T-cell (primary cell): ENCODE results near the gene DOCK1. TPM values are rescaled to one million over a fixed set of nuclear protein-coding genes. Genes with fewer than 3 reads are reported as not detected.

Experiments
- ATAC-seq, 4 experiments: fragments of 200-7000 bp in 3 of 4; fragments of 150-1000 bp in 1 of 4; cut with Tn5 transposase; replicated peaks in 1 of 4; 1 replicate in 3 of 4; 2 replicates in 1 of 4; pipeline ENCODE4 v1.10.0; 2021; ENCODE audit warnings: moderate library complexity in 3 of 4, mild to moderate bottlenecking in 2 of 4, moderate number of reproducible peaks in 1 of 4
- CTCF ChIA-PET, 2 donors: fragments of 300-600 bp; sonication (Branson Sonifier 250); formaldehyde crosslinking; loops; one replicate each; lab custom pipeline; 2022; ENCODE audit warnings: antibody characterized with exemption in 2 of 2; lab: Charles Lee
- POLR2A ChIA-PET, 2 donors: fragments of 300-600 bp; sonication (Branson Sonifier 250); formaldehyde crosslinking; loops; one replicate each; lab custom pipeline; 2022; ENCODE audit warnings: antibody characterized with exemption in 2 of 2; lab: Charles Lee
- DNase-seq, 35 experiments: peaks; one replicate each; pipeline versions ENCODE4 v3.0.0 to v3.0.0-alpha.2; 2013 to 2023
- H3K27ac ChIP-seq: one replicate; pipeline ENCODE4 v1.5.1; 2013; ENCODE audit warnings: low read length
- H3K27me3 ChIP-seq, 2 experiments: replicated peaks in 1 of 2; 1 replicate in 1 of 2; 2 replicates in 1 of 2; pipeline versions ENCODE4 v1.6.1 to v1.7.0; 2013; ENCODE audit warnings: low read length in 1 of 2, mixed read lengths in 1 of 2; ENCODE audit not compliant: control insufficient read depth in 2 of 2, insufficient read depth in 2 of 2; ENCODE audit errors: extremely low read depth in 1 of 2
- H3K36me3 ChIP-seq, 2 donors: 1 replicate in 1 of 2; 2 replicates in 1 of 2; pipeline versions ENCODE4 v1.6.1 to v1.7.0; 2013; ENCODE audit warnings: low read length in 1 of 2; ENCODE audit not compliant: control insufficient read depth in 2 of 2, insufficient read depth in 1 of 2; ENCODE audit errors: extremely low read depth in 1 of 2
- H3K4me1 ChIP-seq, 2 experiments: 1 replicate in 1 of 2; 2 replicates in 1 of 2; pipeline versions ENCODE4 v1.6.1 to v1.7.0; 2013; ENCODE audit warnings: low read length in 2 of 2, mixed read lengths in 1 of 2; ENCODE audit not compliant: insufficient read depth in 2 of 2, control insufficient read depth in 1 of 2; ENCODE audit errors: extremely low read depth in 1 of 2
- H3K4me3 ChIP-seq, 2 donors: 1 replicate in 1 of 2; 2 replicates in 1 of 2; pipeline versions ENCODE4 v1.5.1 to v1.7.0; 2013; ENCODE audit warnings: mild to moderate bottlenecking in 2 of 2, low read length in 1 of 2, moderate library complexity in 1 of 2; ENCODE audit not compliant: control insufficient read depth in 1 of 2; ENCODE audit errors: extremely low read depth in 1 of 2
- H3K9me3 ChIP-seq: 2 replicates; pipeline ENCODE4 v1.7.0; 2013
- H3K27ac Mint-ChIP-seq, 2 donors: one replicate each; pipeline ENCODE4 v1.8.0; 2020 to 2021; ENCODE audit warnings: mild to moderate bottlenecking in 2 of 2, mixed read lengths in 2 of 2
- H3K27me3 Mint-ChIP-seq, 2 donors: one replicate each; pipeline ENCODE4 v1.8.0; 2021 to 2022; ENCODE audit warnings: mixed read lengths in 2 of 2
- H3K36me3 Mint-ChIP-seq: one replicate; pipeline ENCODE4 v1.8.0; 2021; ENCODE audit warnings: mixed read lengths
- H3K4me1 Mint-ChIP-seq, 3 donors: one replicate each; pipeline ENCODE4 v1.8.0; 2020 to 2022; ENCODE audit warnings: mixed read lengths in 3 of 3, mild to moderate bottlenecking in 1 of 3
- H3K4me3 Mint-ChIP-seq, 3 donors: one replicate each; pipeline ENCODE4 v1.8.0; 2020 to 2022; ENCODE audit warnings: mild to moderate bottlenecking in 3 of 3, mixed read lengths in 3 of 3, moderate library complexity in 3 of 3
- H3K9me3 Mint-ChIP-seq, 3 donors: one replicate each; pipeline ENCODE4 v1.8.0; 2020 to 2022; ENCODE audit warnings: mixed read lengths in 3 of 3
- WGBS: methylation state at CpG from one replicate; pipeline ENCODE4 v1.1.5; 2013; ENCODE audit warnings: missing lambda C conversion rate; ENCODE audit not compliant: insufficient coverage; 5-methylcytosine and 5-hydroxymethylcytosine counted together
- total RNA-seq, 35 experiments: library from RNA in 6 of 35; stranded (reverse) in 6 of 35; fragments of 120-200 nt in 1 of 35; gene quantifications; one replicate each; pipeline versions ENCODE4 v1.2.1 to v1.2.4 and lab custom pipeline; 2013 to 2026

Gene DOCK1
- total RNA-seq, 5 donors from 2014 or later (not counting 1 experiment from before 2014, with no cell fraction given) = 0.18 to 0.53 (median 0.37) TPM

GRCh38 chr10:126907423-126907970 is 2.3 kb downstream of the DOCK1 start:
- no peaks in the 10 kb centered on the region for H3K36me3 ChIP-seq
- Mint-ChIP-seq H3K27me3 (peaks cover 27 to 31% of the 10 kb centered on the region in 2 donors), H3K4me1 (peaks cover 2 to 9% (median 4%) of the 10 kb centered on the region in 3 donors), H3K27ac (no peak overlapping the region), H3K4me3 (no peak overlapping the region), H3K36me3 (no peaks in the 10 kb centered on the region), H3K9me3 (no peaks in the 10 kb centered on the region)
- peaks cover 0 to 26% of the 10 kb centered on the region in 2 experiments for H3K27me3 ChIP-seq
- H3K4me3 ChIP-seq = no peak overlapping the region
- no peak overlapping the region for H3K27ac ChIP-seq
- WGBS = 100% methylated on average over 4 of the region's 9 CpGs
- ATAC-seq (no peak), DNase-seq (no peak)
- POLR2A ChIA-PET = no interaction called here
- no peaks in the 10 kb centered on the region for H3K4me1 ChIP-seq
- CTCF ChIA-PET = no interaction called here
- no peaks in the 10 kb centered on the region for H3K9me3 ChIP-seq

- peaks cover 0 to 26% of the 10 kb centered on the region in 2 experiments for H3K27me3 ChIP-seq
- H3K27ac ChIP-seq = no peak overlapping the region
- ChIA-PET POLR2A (no interaction called here), CTCF (no interaction called here)
- Mint-ChIP-seq H3K36me3 (no peaks in the 10 kb centered on the region), H3K27me3 (peaks cover 27 to 29% of the 10 kb centered on the region in 2 donors), H3K4me3 (no peak overlapping the region), H3K4me1 (peaks cover 2 to 9% (median 4%) of the 10 kb centered on the region in 3 donors), H3K27ac (no peak overlapping the region), H3K9me3 (no peaks in the 10 kb centered on the region)
- H3K36me3 ChIP-seq = no peaks in the 10 kb centered on the region
- no peak for ATAC-seq
- no peaks in the 10 kb centered on the region for H3K4me1 ChIP-seq
- no CpG with 5 or more reads among the region's 5 CpGs for WGBS
- no peak overlapping the region for H3K4me3 ChIP-seq
- DNase-seq = no peak
- H3K9me3 ChIP-seq = no peaks in the 10 kb centered on the region
Measured at GRCh38 chr10:126908225-126908624, 3.0 kb downstream of the DOCK1 start.

GRCh38 chr10:126908729-126909128 is 3.5 kb downstream of the DOCK1 start:
- H3K36me3 Mint-ChIP-seq = no peaks in the 10 kb centered on the region

GRCh38 chr10:126909147-126909546 is 3.9 kb downstream of the DOCK1 start:
- Mint-ChIP-seq H3K27me3 (peaks cover 19 to 20% of the 10 kb centered on the region in 2 donors), H3K27ac (no peak overlapping the region), H3K9me3 (no peaks in the 10 kb centered on the region), H3K4me3 (no peak overlapping the region), H3K4me1 (peaks cover 2 to 6% (median 4%) of the 10 kb centered on the region in 3 donors), H3K36me3 (no peaks in the 10 kb centered on the region)
- no peaks in the 10 kb centered on the region for H3K36me3 ChIP-seq
- no peak overlapping the region for H3K27ac ChIP-seq
- no peaks in the 10 kb centered on the region for H3K9me3 ChIP-seq
- H3K4me3 ChIP-seq = no peak overlapping the region
- ChIA-PET CTCF (no interaction called here), POLR2A (no interaction called here)
- ATAC-seq (no peak), DNase-seq (no peak)
- WGBS = 93% methylated on average over 4 of the region's 4 CpGs
- no peaks in the 10 kb centered on the region for H3K4me1 ChIP-seq
- H3K27me3 ChIP-seq = peaks cover 0 to 24% of the 10 kb centered on the region in 2 experiments

More at GRCh38 chr10:126908729-126909128, 3.5 kb downstream of the DOCK1 start:
- no peak overlapping the region for H3K27ac Mint-ChIP-seq
- ATAC-seq (no peak), DNase-seq (no peak)
- Histone ChIP-seq H3K9me3 (no peaks in the 10 kb centered on the region), H3K4me3 (no peak overlapping the region), H3K27ac (no peak overlapping the region), H3K4me1 (no peaks in the 10 kb centered on the region), H3K27me3 (peaks cover 0 to 26% of the 10 kb centered on the region in 2 experiments), H3K36me3 (no peaks in the 10 kb centered on the region)
- peaks cover 22 to 25% of the 10 kb centered on the region in 2 donors for H3K27me3 Mint-ChIP-seq
- no peak overlapping the region for H3K4me3 Mint-ChIP-seq
- WGBS = 61% methylated on average over 2 of the region's 7 CpGs
- ChIA-PET CTCF (no interaction called here), POLR2A (no interaction called here)
- H3K4me1 Mint-ChIP-seq = peaks cover 2 to 9% (median 4%) of the 10 kb centered on the region in 3 donors
- H3K9me3 Mint-ChIP-seq = no peaks in the 10 kb centered on the region

GRCh38 chr10:126910196-126910595 is 5.0 kb downstream of the DOCK1 start:
- Histone ChIP-seq H3K27ac (no peak overlapping the region), H3K4me1 (no peaks in the 10 kb centered on the region), H3K9me3 (no peaks in the 10 kb centered on the region), H3K4me3 (no peak overlapping the region), H3K27me3 (peaks cover 0 to 16% of the 10 kb centered on the region in 2 experiments), H3K36me3 (no peaks in the 10 kb centered on the region)
- ChIA-PET POLR2A (no interaction called here), CTCF (no interaction called here)
- no peak for ATAC-seq
- no CpG with 5 or more reads among the region's 7 CpGs for WGBS
- H3K4me3 Mint-ChIP-seq = no peak overlapping the region
- H3K27me3 Mint-ChIP-seq = peaks cover 13 to 14% of the 10 kb centered on the region in 2 donors
- DNase-seq = no peak
- H3K36me3 Mint-ChIP-seq = no peaks in the 10 kb centered on the region
- H3K9me3 Mint-ChIP-seq = peaks cover 0 to 5% (median 0%) of the 10 kb centered on the region in 3 donors
- no peak overlapping the region for H3K27ac Mint-ChIP-seq
- H3K4me1 Mint-ChIP-seq = peaks cover 0 to 2% (median 2%) of the 10 kb centered on the region in 3 donors

- Mint-ChIP-seq H3K4me3 (no peak overlapping the region), H3K27me3 (peaks cover 13 to 14% of the 10 kb centered on the region in 2 donors), H3K9me3 (peaks cover 0 to 5% (median under 1%) of the 10 kb centered on the region in 3 donors), H3K4me1 (peaks cover 0 to 2% (median 2%) of the 10 kb centered on the region in 3 donors), H3K27ac (no peak overlapping the region), H3K36me3 (no peaks in the 10 kb centered on the region)
- Histone ChIP-seq H3K4me1 (no peaks in the 10 kb centered on the region), H3K27ac (no peak overlapping the region), H3K4me3 (no peak overlapping the region), H3K9me3 (no peaks in the 10 kb centered on the region), H3K27me3 (peaks cover 0 to 16% of the 10 kb centered on the region in 2 experiments), H3K36me3 (no peaks in the 10 kb centered on the region)
- ChIA-PET CTCF (no interaction called here), POLR2A (no interaction called here)
- ATAC-seq = no peak
- no peak for DNase-seq
- WGBS = 90% methylated on average over 5 of the region's 6 CpGs
Measured at GRCh38 chr10:126910798-126911197, 5.6 kb downstream of the DOCK1 start.
